Colon (tissue), 2 donors: ENCODE data around the gene ZNF496.
"Not testable (repeated sequence)": the region's sequence is repeated elsewhere in the genome, so short reads cannot be mapped to it uniquely, and the experiment has no call there.

Experiments used
- FAIRE-seq: peaks from 2 replicates; lab custom pipeline; 2012; peaks lifted over from hg19 to GRCh38; lab: Jason Lieb, UNC
- donor health status: control.
- donor health status: control.

The ZNF496 gene

GRCh38 chr1:247331525-247332214 is at the start of gene ZNF496:
TSS of gene ZNF496 (minus strand) at chr1:247331867. CDS start at chr1:247329578, 2,289 bp downstream.
- FAIRE-seq: no peak

- no peak for FAIRE-seq
Measured at GRCh38 chr1:247378334-247379073, 46.8 kb upstream of the ZNF496 start.

GRCh38 chr1:247377656-247378055 is 46.0 kb upstream of the ZNF496 start:
- FAIRE-seq: not testable (repeated sequence)

GRCh38 chr1:247376659-247377058 is 45.0 kb upstream of the ZNF496 start:
- FAIRE-seq: no peak

- no peak for FAIRE-seq
Measured at GRCh38 chr1:247375747-247376146, 44.1 kb upstream of the ZNF496 start.

GRCh38 chr1:247374651-247375334 is 43.1 kb upstream of the ZNF496 start:
- FAIRE-seq: not testable (repeated sequence)

- no peak for FAIRE-seq
Measured at GRCh38 chr1:247373721-247374141, 42.1 kb upstream of the ZNF496 start.

GRCh38 chr1:247371801-247372259 is 40.2 kb upstream of the ZNF496 start:
- FAIRE-seq: no peak

GRCh38 chr1:247370786-247371732 is 39.4 kb upstream of the ZNF496 start:
- FAIRE-seq: no peak

- no peak for FAIRE-seq
Measured at GRCh38 chr1:247368490-247369145, 37.0 kb upstream of the ZNF496 start.

- no peak for FAIRE-seq
Measured at GRCh38 chr1:247367786-247368422, 36.2 kb upstream of the ZNF496 start.

- FAIRE-seq: no peak
Measured at GRCh38 chr1:247366926-247367645, 35.4 kb upstream of the ZNF496 start.

- FAIRE-seq: not testable (repeated sequence)
Measured at GRCh38 chr1:247366345-247366744, 34.7 kb upstream of the ZNF496 start.

GRCh38 chr1:247365023-247365422 is 33.4 kb upstream of the ZNF496 start:
- no peak for FAIRE-seq

GRCh38 chr1:247363000-247363399 is 31.3 kb upstream of the ZNF496 start:
- not testable (repeated sequence) for FAIRE-seq

GRCh38 chr1:247362153-247362552 is 30.5 kb upstream of the ZNF496 start:
- FAIRE-seq: no peak

GRCh38 chr1:247360991-247361731 is 29.5 kb upstream of the ZNF496 start:
- no peak for FAIRE-seq

GRCh38 chr1:247360116-247360898 is 28.6 kb upstream of the ZNF496 start:
- no peak for FAIRE-seq
